GM12878 (cell line): ENCODE measurements around the gene GATA2. TPM values are rescaled to one million over a fixed set of nuclear protein-coding genes. Genes with fewer than 3 reads are reported as not detected.

ENCODE experiments used
- ATAC-seq: fragments of 200-7000 bp; cut with Tn5 transposase; 3 replicates; pipeline ENCODE4 v1.9.1; 2020; ENCODE audit warnings: mild to moderate bottlenecking, moderate library complexity
- BruUV-seq: library from RNA; stranded (reverse); fragments of 400-500 nt; replicated peaks from 2 replicates; lab custom pipeline; 2021; lab: Mats Ljungman, UMichigan
- CTCF ChIA-PET: fragments of 300-600 bp; sonication (Branson Sonifier 250); formaldehyde crosslinking; extraction: SDS; loops from one replicate; lab custom pipeline; 2021; ENCODE audit warnings: inconsistent platforms; lab: Yijun Ruan, JAX
- POLR2A ChIA-PET: fragments of 350-600 bp; formaldehyde crosslinking; extraction: SDS; loops from one replicate; lab custom pipeline; 2021; ENCODE audit warnings: inconsistent platforms; lab: Charles Lee
- RAD21 ChIA-PET: fragments of 300-600 bp; sonication (Branson Sonifier 250); formaldehyde crosslinking; loops from one replicate; lab custom pipeline; 2023; ENCODE audit warnings: antibody characterized with exemption; ENCODE audit not compliant: unreplicated experiment; lab: Charles Lee
- SMC1A ChIA-PET: fragments of 300-600 bp; sonication (Branson Sonifier 250); formaldehyde crosslinking; loops from one replicate; lab custom pipeline; 2023; ENCODE audit not compliant: unreplicated experiment, uncharacterized antibody; lab: Charles Lee
- DNase-seq: peaks from one replicate; pipeline ENCODE4 v3.0.0-alpha.2; 2011; ENCODE audit warnings: low read depth, low spot score
- FAIRE-seq: peaks from 3 replicates; lab custom pipeline; 2011; peaks lifted over from hg19 to GRCh38; lab: Jason Lieb, UNC
- H2AFZ ChIP-seq: 2 replicates; pipeline ENCODE4 v1.6.0; 2011; ENCODE audit warnings: low read depth, low read length, control low read depth; ENCODE audit not compliant: control insufficient read depth
- H3K27ac ChIP-seq: 2 replicates; pipeline ENCODE4 v1.5.1; 2011; ENCODE audit warnings: control low read depth; ENCODE audit not compliant: control insufficient read depth, insufficient read depth
- H3K27me3 ChIP-seq, 2 experiments: replicated peaks in 1 of 2; 2 replicates each; pipeline versions ENCODE4 v1.6.0 to v1.6.1; 2011; ENCODE audit warnings: low read length in 1 of 2; ENCODE audit not compliant: control insufficient read depth in 2 of 2, insufficient read depth in 2 of 2
- H3K36me3 ChIP-seq, 2 experiments: 2 replicates each; pipeline ENCODE4 v1.5.1; 2011; ENCODE audit warnings: low read length in 1 of 2; ENCODE audit not compliant: control insufficient read depth in 2 of 2, insufficient read depth in 2 of 2
- H3K4me1 ChIP-seq: 2 replicates; pipeline ENCODE4 v1.6.1; 2011; ENCODE audit warnings: mild to moderate bottlenecking, low read length, moderate library complexity, mixed read lengths; ENCODE audit not compliant: control insufficient read depth, insufficient read depth
- H3K4me2 ChIP-seq: 2 replicates; pipeline ENCODE4 v1.6.0; 2011; ENCODE audit warnings: control low read depth; ENCODE audit not compliant: control insufficient read depth, insufficient read depth
- H3K4me3 ChIP-seq: fragments of 200-600 bp; sonication (generic); 2 replicates; pipeline ENCODE4 v1.5.1; 2016
- H3K79me2 ChIP-seq: 2 replicates; pipeline ENCODE4 v1.6.0; 2011; ENCODE audit warnings: low read length; ENCODE audit not compliant: control insufficient read depth, insufficient read depth
- H3K9ac ChIP-seq: 2 replicates; pipeline ENCODE4 v1.8.0; 2011; ENCODE audit warnings: low read length, control low read depth, mixed read lengths; ENCODE audit not compliant: control insufficient read depth, insufficient read depth
- H3K9me3 ChIP-seq: replicated peaks from 3 replicates; pipeline ENCODE4 v1.5.1; 2011; ENCODE audit warnings: mild to moderate bottlenecking, low read length; ENCODE audit not compliant: control insufficient read depth, insufficient read depth
- H4K20me1 ChIP-seq: 2 replicates; pipeline ENCODE4 v1.6.0; 2011; ENCODE audit not compliant: control insufficient read depth, insufficient read depth
- EGR1 ChIP-seq, 2 experiments: IDR thresholded peaks; 1 replicate in 1 of 2; 2 replicates in 1 of 2; pipeline ENCODE4 v1.6.1; 2011 to 2012; ENCODE audit warnings: low read depth in 2 of 2, low read length in 2 of 2, borderline replicate concordance in 1 of 2, mild to moderate bottlenecking in 1 of 2, moderate library complexity in 1 of 2
- FOS ChIP-seq: IDR thresholded peaks from 3 replicates; pipeline ENCODE4 v1.6.1; 2011; ENCODE audit warnings: borderline replicate concordance; ENCODE audit not compliant: insufficient read length; ENCODE audit errors: extremely low read depth
- HDAC6 ChIP-seq: fragments of 200-600 bp; sonication (generic); IDR thresholded peaks from one replicate; pipeline ENCODE4 v1.8.0; 2017; ENCODE audit warnings: antibody characterized with exemption; ENCODE audit not compliant: unreplicated experiment
- HDGF ChIP-seq: fragments of 450-650 bp; IDR thresholded peaks from 2 replicates; pipeline ENCODE4 v1.6.1; 2016; ENCODE audit warnings: antibody characterized with exemption
- JUNB ChIP-seq: IDR thresholded peaks from 2 replicates; pipeline ENCODE4 v1.6.1; 2016; ENCODE audit warnings: antibody characterized with exemption, mild to moderate bottlenecking
- KLF5 ChIP-seq: fragments of 450-650 bp; IDR thresholded peaks from 2 replicates; pipeline ENCODE4 v1.6.1; 2014; ENCODE audit warnings: mild to moderate bottlenecking; ENCODE audit not compliant: partially characterized antibody
- PAX8 ChIP-seq: fragments of 450-650 bp; IDR thresholded peaks from 2 replicates; pipeline ENCODE4 v1.6.1; 2017; ENCODE audit warnings: mild to moderate bottlenecking, moderate library complexity
- SUPT20H ChIP-seq: IDR thresholded peaks from 2 replicates; pipeline ENCODE4 v1.6.1; 2011; ENCODE audit warnings: low read depth, mild to moderate bottlenecking, low read length, moderate library complexity, borderline replicate concordance; ENCODE audit not compliant: control insufficient read depth
- SUZ12 ChIP-seq: fragments of 200-600 bp; sonication (generic); IDR thresholded peaks from one replicate; pipeline ENCODE4 v1.6.1; 2018; ENCODE audit warnings: antibody characterized with exemption, mild to moderate bottlenecking; ENCODE audit not compliant: unreplicated experiment
- ZNF274 ChIP-seq: IDR thresholded peaks from one replicate; pipeline ENCODE4 v1.8.0; 2011; ENCODE audit not compliant: insufficient read length, insufficient read depth
- WGBS: methylation state at CpG from one replicate; pipeline ENCODE4 v1.1.6; 2016; ENCODE audit warnings: low lambda C conversion rate; ENCODE audit not compliant: insufficient replicate concordance, insufficient coverage; ENCODE audit errors: missing lambda C conversion rate; 5-methylcytosine and 5-hydroxymethylcytosine counted together
- in situ Hi-C: fragments of 300-500 bp; cut with MboI; formaldehyde crosslinking; loops from 9 replicates; pipeline ENCODE4 v1.14.3; 2018; ENCODE audit warnings: mixed read lengths
- intact Hi-C: fragments of 100-400 bp; cut with micrococcal nuclease; formaldehyde crosslinking; loops from one replicate; pipeline ENCODE4 v1.14.2; 2022; ENCODE audit not compliant: unreplicated experiment
- polyA plus RNA-seq, 11 experiments: library from polyadenylated mRNA; depleted of rRNA in 4 of 11; unstranded in 6 of 11; stranded (reverse) in 5 of 11; fragments of >200 nt; fragmentation: Nextera tagmentation in 4 of 11; fragmentation: Illumina TruSeq in 1 of 11; extraction: Ambion mirVana in 4 of 11; extraction: Trizol in 1 of 11; gene quantifications; 1 replicate in 1 of 11; 2 replicates in 10 of 11; pipeline versions ENCODE4 v1.2.1 to v1.2.3, GENCODE V29; 2011 to 2016; ENCODE audit warnings: inconsistent platforms in 2 of 11, missing spikeins in 2 of 11, low read depth in 1 of 11
- total RNA-seq, 4 experiments: library from RNA; depleted of rRNA in 3 of 4; stranded (reverse); fragments of >200 nt in 3 of 4; fragmentation: Illumina TruSeq in 1 of 4; extraction: Trizol in 1 of 4; gene quantifications; 2 replicates each; pipeline versions ENCODE4 v1.2.1 to v1.2.3, GENCODE V29; 2013 to 2021
- TF ChIP-seq, protein P1 (sequence below): fragments of 450-650 bp; IDR thresholded peaks from 2 replicates; pipeline ENCODE4 v1.6.1; 2016; ENCODE audit warnings: mild to moderate bottlenecking
- TF ChIP-seq, protein P2 (sequence below): fragments of 450-650 bp; IDR thresholded peaks from 2 replicates; pipeline ENCODE4 v1.6.1; 2016; ENCODE audit warnings: mild to moderate bottlenecking

The GATA2 gene
- total and polyA plus RNA-seq, 10 of the 15 experiments (the other 5 are each of a cell fraction or from before 2014, with no cell fraction given), result 0.56 TPM; not detected in 9

DNA sequence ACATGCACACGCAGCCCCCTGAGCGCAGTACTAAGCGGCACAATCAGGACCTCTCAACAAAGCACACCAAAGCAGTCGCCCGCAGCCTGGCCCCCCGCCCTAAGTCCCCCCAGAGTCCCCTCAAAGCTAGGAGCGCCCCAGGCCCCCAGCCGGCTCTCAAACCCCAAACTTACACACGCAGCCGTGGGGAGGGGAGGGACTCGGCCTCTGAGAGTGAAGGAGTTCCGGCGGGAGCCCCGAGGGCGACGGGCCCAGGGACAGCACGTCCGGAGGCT lies 5.5 kb downstream of the GATA2 start:
- Histone ChIP-seq H2AFZ (no peak overlapping the region; the same call in 1 of the 2 replicates), H4K20me1 (no peaks in the 10 kb centered on the region; the same call in none of the 2 replicates), H3K4me3 (no peak overlapping the region; the same call in 1 of the 2 replicates), H3K9ac (no peak overlapping the region), H3K9me3 (no peaks in the 10 kb centered on the region), H3K4me1 (no peaks in the 10 kb centered on the region), H3K4me2 (peak overlapping the region; percentile 84), H3K27ac (no peak overlapping the region), H3K36me3 (no peaks in the 10 kb centered on the region), H3K79me2 (no peaks in the 10 kb centered on the region), H3K27me3 (peaks cover 26 to 48% of the 10 kb centered on the region in 2 experiments)
- FAIRE-seq (no peak), DNase-seq (no peak), ATAC-seq (no peak)
- ChIA-PET RAD21 (no interaction called here), SMC1A (no interaction called here), CTCF (no interaction called here), POLR2A (no interaction called here)
- BruUV-seq, result no TSS peak
- 0% methylated on average over 18 of the region's 18 CpGs for WGBS
- in situ Hi-C loops, result no loop called here
- TF ChIP-seq KLF5, result no peak
- TF ChIP-seq SUZ12, result peak; percentile 31
- intact Hi-C loops, result no loop called here

DNA sequence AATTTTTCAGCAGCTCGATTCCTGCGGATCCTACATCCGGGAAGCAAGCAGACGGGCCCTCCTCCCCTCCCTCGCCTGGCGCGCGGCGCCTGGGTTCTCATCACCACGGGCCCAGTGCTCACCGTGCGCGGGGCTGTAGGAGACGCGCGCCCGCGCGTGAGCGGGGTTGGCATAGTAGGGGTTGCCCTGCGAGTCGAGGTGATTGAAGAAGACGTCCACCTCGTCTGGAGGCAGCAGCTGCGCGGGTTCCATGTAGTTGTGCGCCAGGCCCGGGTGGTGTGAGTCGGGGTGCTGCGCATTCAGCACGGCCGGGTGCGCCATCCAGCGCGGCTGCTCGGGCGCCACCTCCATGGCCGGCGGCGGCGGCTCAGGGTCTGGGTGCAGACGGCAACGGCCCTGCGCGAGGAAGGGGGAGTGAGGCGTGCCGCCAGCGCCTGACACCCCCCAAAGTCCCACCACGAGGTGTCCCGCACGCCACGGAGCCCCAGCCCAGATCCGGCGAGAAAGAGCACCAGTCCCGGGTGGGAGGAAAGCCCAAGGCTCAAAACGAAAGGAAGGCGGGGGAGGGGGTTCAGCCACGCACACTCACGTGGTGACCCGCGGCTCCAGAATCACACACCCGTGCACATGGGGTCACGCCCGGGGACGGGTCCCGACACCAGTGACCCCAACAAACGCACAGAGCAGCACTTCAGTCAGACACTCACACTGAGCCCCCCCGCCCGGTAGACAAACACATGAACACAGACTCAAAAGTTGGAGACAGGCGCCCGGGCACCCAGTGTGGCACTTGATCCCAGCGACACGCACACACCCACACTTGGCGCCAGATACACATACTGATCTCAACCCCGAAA lies 6.1 kb downstream of the GATA2 start:
- ChIA-PET POLR2A (no interaction called here), SMC1A (no interaction called here), RAD21 (no interaction called here), CTCF (no interaction called here)
- in situ Hi-C loops, result no loop called here
- FAIRE-seq, result no peak
- Histone ChIP-seq H3K4me3 (peak overlapping the region; percentile 50; the same call in 1 of the 2 replicates), H3K4me1 (no peaks in the 10 kb centered on the region), H2AFZ (no peak overlapping the region; the same call in 1 of the 2 replicates), H3K27ac (no peak overlapping the region), H3K9ac (no peak overlapping the region), H3K4me2 (peak overlapping the region; percentile 84), H4K20me1 (no peaks in the 10 kb centered on the region; the same call in none of the 2 replicates), H3K79me2 (no peaks in the 10 kb centered on the region), H3K36me3 (no peaks in the 10 kb centered on the region), H3K9me3 (no peaks in the 10 kb centered on the region), H3K27me3 (peaks cover 28 to 47% of the 10 kb centered on the region in 2 experiments)
- intact Hi-C loops, result no loop called here
- BruUV-seq, result no TSS peak
- WGBS, result 8% methylated on average over 68 of the region's 75 CpGs
- no peak for ATAC-seq
- DNase-seq, result no peak
- TF ChIP-seq ZNF274, result no peak
- 0 out of 3 replicates have a peak, but pooled peaks of 1 of the 2 experiments have one; percentile 2 for TF ChIP-seq EGR1 (IDR thresholded peaks at IDR 0.05; ENCODE audit: borderline replicate concordance in 1 of 2, low read depth in 2 of 2, low read length in 2 of 2)
- no peak for TF ChIP-seq SUPT20H
- TF ChIP-seq HDAC6, result peak; percentile 77
- TF ChIP-seq, protein P1, sequence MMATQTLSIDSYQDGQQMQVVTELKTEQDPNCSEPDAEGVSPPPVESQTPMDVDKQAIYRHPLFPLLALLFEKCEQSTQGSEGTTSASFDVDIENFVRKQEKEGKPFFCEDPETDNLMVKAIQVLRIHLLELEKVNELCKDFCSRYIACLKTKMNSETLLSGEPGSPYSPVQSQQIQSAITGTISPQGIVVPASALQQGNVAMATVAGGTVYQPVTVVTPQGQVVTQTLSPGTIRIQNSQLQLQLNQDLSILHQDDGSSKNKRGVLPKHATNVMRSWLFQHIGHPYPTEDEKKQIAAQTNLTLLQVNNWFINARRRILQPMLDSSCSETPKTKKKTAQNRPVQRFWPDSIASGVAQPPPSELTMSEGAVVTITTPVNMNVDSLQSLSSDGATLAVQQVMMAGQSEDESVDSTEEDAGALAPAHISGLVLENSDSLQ, result no peak
- TF ChIP-seq, protein P2, sequence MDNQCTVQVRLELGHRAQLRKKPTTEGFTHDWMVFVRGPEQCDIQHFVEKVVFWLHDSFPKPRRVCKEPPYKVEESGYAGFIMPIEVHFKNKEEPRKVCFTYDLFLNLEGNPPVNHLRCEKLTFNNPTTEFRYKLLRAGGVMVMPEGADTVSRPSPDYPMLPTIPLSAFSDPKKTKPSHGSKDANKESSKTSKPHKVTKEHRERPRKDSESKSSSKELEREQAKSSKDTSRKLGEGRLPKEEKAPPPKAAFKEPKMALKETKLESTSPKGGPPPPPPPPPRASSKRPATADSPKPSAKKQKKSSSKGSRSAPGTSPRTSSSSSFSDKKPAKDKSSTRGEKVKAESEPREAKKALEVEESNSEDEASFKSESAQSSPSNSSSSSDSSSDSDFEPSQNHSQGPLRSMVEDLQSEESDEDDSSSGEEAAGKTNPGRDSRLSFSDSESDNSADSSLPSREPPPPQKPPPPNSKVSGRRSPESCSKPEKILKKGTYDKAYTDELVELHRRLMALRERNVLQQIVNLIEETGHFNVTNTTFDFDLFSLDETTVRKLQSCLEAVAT, result no peak
- no peak for TF ChIP-seq FOS
- TF ChIP-seq HDGF, result no peak
- TF ChIP-seq PAX8, result no peak
- TF ChIP-seq SUZ12, result peak; percentile 60
- TF ChIP-seq JUNB, result no peak
